PFSK-1 (cell line): Measurements from ENCODE around the gene ANO9.

ENCODE experiments used
- FOXP2 ChIP-seq: optimal IDR thresholded peaks from 2 replicates; pipeline ENCODE3; 2011; ENCODE audit warnings: borderline replicate concordance, control low read depth, inconsistent platforms; ENCODE audit not compliant: insufficient read depth; ENCODE audit errors: extremely low read length, extremely low read depth
- POLR2AphosphoS5 ChIP-seq: IDR thresholded peaks from 2 replicates; pipeline ENCODE4 v1.6.1; 2012; ENCODE audit warnings: low read depth, mild to moderate bottlenecking, control low read depth, low read length, moderate library complexity
- REST ChIP-seq, 2 experiments: IDR thresholded peaks; 2 replicates each; pipeline versions ENCODE4 v1.6.1 to v1.8.0; 2011 to 2012; ENCODE audit warnings: low read depth in 2 of 2, low read length in 2 of 2, control low read depth in 1 of 2, inconsistent platforms in 1 of 2, mild to moderate bottlenecking in 1 of 2, moderate library complexity in 1 of 2; ENCODE audit not compliant: insufficient read depth in 1 of 2
- SIN3A ChIP-seq: IDR thresholded peaks from 2 replicates; pipeline ENCODE4 v1.6.1; 2012; ENCODE audit warnings: mild to moderate bottlenecking, low read length, moderate library complexity, borderline replicate concordance; ENCODE audit not compliant: insufficient read depth
- TAF1 ChIP-seq: IDR thresholded peaks from 2 replicates; pipeline ENCODE4 v1.6.1; 2012; ENCODE audit warnings: low read length, control low read depth, borderline replicate concordance; ENCODE audit not compliant: insufficient read depth

The ANO9 gene

GRCh38 chr11:384511-384910, 57.3 kb downstream of the ANO9 start:
- TF ChIP-seq REST (IDR thresholded peaks at IDR 0.05; ENCODE audit: insufficient read depth in 1 of 2, low read depth in 2 of 2, low read length in 2 of 2) (no peak), TAF1 (no peak)

- no peak for TF ChIP-seq REST (IDR thresholded peaks at IDR 0.05; ENCODE audit: insufficient read depth in 1 of 2, low read depth in 2 of 2, low read length in 2 of 2)
- no peak for TF ChIP-seq TAF1
- TF ChIP-seq FOXP2: no peak
- no peak for TF ChIP-seq SIN3A
- TF ChIP-seq POLR2AphosphoS5: no peak
Measured at GRCh38 chr11:383431-383830, 58.4 kb downstream of the ANO9 start.

- TF ChIP-seq REST (IDR thresholded peaks at IDR 0.05; ENCODE audit: insufficient read depth in 1 of 2, low read depth in 2 of 2, low read length in 2 of 2) (no peak), SIN3A (no peak), FOXP2 (no peak), TAF1 (no peak), POLR2AphosphoS5 (no peak)
Measured at GRCh38 chr11:382081-382629, 59.7 kb downstream of the ANO9 start.

GRCh38 chr11:381501-382072, 60.2 kb downstream of the ANO9 start:
- TF ChIP-seq POLR2AphosphoS5 (no peak), SIN3A (no peak), REST (IDR thresholded peaks at IDR 0.05; ENCODE audit: insufficient read depth in 1 of 2, low read depth in 2 of 2, low read length in 2 of 2) (no peak), TAF1 (no peak), FOXP2 (no peak)

GRCh38 chr11:380996-381395, 60.8 kb downstream of the ANO9 start:
- TF ChIP-seq SIN3A (no peak), FOXP2 (no peak), POLR2AphosphoS5 (no peak)
